Upper lobe of left lung (tissue), 4 donors: ENCODE measurements around the gene PACSIN1.

Experiments used
- CTCF ChIP-seq, 6 experiments: fragments of 450-650 bp in 4 of 6; fragments of 200-600 bp in 2 of 6; sonication (generic) in 2 of 6; IDR thresholded peaks; one replicate each; pipeline ENCODE4 v1.5.1; 2016 to 2019; ENCODE audit warnings: antibody characterized with exemption in 6 of 6
- EP300 ChIP-seq, 4 donors: sonication (generic); formaldehyde crosslinking; IDR thresholded peaks; one replicate each; pipeline ENCODE4 v1.5.1; 2017; ENCODE audit warnings: antibody characterized with exemption in 4 of 4, control low read depth in 2 of 4
- POLR2A ChIP-seq, 4 donors: fragments of 450-650 bp; IDR thresholded peaks; one replicate each; pipeline ENCODE4 v1.5.1; 2016 to 2017; ENCODE audit warnings: antibody characterized with exemption in 4 of 4, mild to moderate bottlenecking in 2 of 4
- POLR2AphosphoS5 ChIP-seq, 2 donors: sonication (generic); formaldehyde crosslinking; IDR thresholded peaks; one replicate each; pipeline ENCODE4 v1.5.1; 2017; ENCODE audit warnings: antibody characterized with exemption in 2 of 2

- no peak for TF ChIP-seq POLR2A (IDR thresholded peaks at IDR 0.05)
- no peak for TF ChIP-seq EP300 (IDR thresholded peaks at IDR 0.05)
- no peak for TF ChIP-seq CTCF (IDR thresholded peaks at IDR 0.05)
- no peak for TF ChIP-seq POLR2AphosphoS5 (IDR thresholded peaks at IDR 0.05)
Observed at GRCh38 chr6:34534146-34534545, 68.3 kb downstream of the PACSIN1 start.
